OCI-M2 (cell line): Measurements from ENCODE around the gene SEC11A.

Source experiments
- DNase-seq: peaks from one replicate; lab custom pipeline; 2025; ENCODE audit not compliant: unreplicated experiment; lab: John Stamatoyannopoulos, UW

SEC11A gene

GRCh38 chr15:84684092-84684491 lies 31.8 kb downstream of the SEC11A start:
- DNase-seq: no peak

GRCh38 chr15:84681831-84682230 lies 34.1 kb downstream of the SEC11A start:
- no peak for DNase-seq

- DNase-seq: no peak
Measured at GRCh38 chr15:84671211-84671610, 44.7 kb downstream of the SEC11A start.

GRCh38 chr15:84669726-84670125 lies 46.2 kb downstream of the SEC11A start:
- DNase-seq: no peak

- DNase-seq: no peak
Measured at GRCh38 chr15:84668221-84668982, 47.5 kb downstream of the SEC11A start.

- no peak for DNase-seq
Measured at GRCh38 chr15:84666373-84666772, 49.6 kb downstream of the SEC11A start.

- DNase-seq: no peak
Measured at GRCh38 chr15:84661001-84661400, 54.9 kb downstream of the SEC11A start.

- no peak for DNase-seq
Measured at GRCh38 chr15:84659904-84660781, 55.8 kb downstream of the SEC11A start.

- DNase-seq: no peak
Measured at GRCh38 chr15:84658788-84659411, 57.0 kb downstream of the SEC11A start.

- DNase-seq: no peak
Measured at GRCh38 chr15:84658080-84658787, 57.7 kb downstream of the SEC11A start, which contains the start of gene NMB. TSS of gene NMB (minus strand) at chr15:84658199. CDS start at chr15:84658152, 47 bp downstream.

- no peak for DNase-seq
Measured at GRCh38 chr15:84657748-84658079, 58.2 kb downstream of the SEC11A start.

- DNase-seq: no peak
Measured at GRCh38 chr15:84656972-84657371, 59.0 kb downstream of the SEC11A start.

GRCh38 chr15:84654689-84655453 lies 61.1 kb downstream of the SEC11A start:
- no peak for DNase-seq

- DNase-seq: peak; percentile 48
Measured at GRCh38 chr15:84653910-84654688, 61.8 kb downstream of the SEC11A start, which contains the start of gene WDR73. TSS of gene WDR73 (minus strand) at chr15:84654283. CDS start at chr15:84654274, 9 bp downstream.

GRCh38 chr15:84653584-84653909 lies 62.4 kb downstream of the SEC11A start:
- no peak for DNase-seq

GRCh38 chr15:84649706-84650105 lies 66.2 kb downstream of the SEC11A start:
- no peak for DNase-seq

GRCh38 chr15:84648539-84648938 lies 67.4 kb downstream of the SEC11A start:
- DNase-seq: no peak

GRCh38 chr15:84647726-84648125 lies 68.2 kb downstream of the SEC11A start:
- no peak for DNase-seq

- no peak for DNase-seq
Measured at GRCh38 chr15:84645997-84646396, 69.9 kb downstream of the SEC11A start.

- DNase-seq: no peak
Measured at GRCh38 chr15:84645496-84645895, 70.4 kb downstream of the SEC11A start.
